ENCODE data around the gene COL8A1. TPM values are rescaled to one million over a fixed set of nuclear protein-coding genes. Genes with fewer than 3 reads are reported as not detected.

The COL8A1 gene
- total and polyA plus RNA-seq, 10 of the 15 experiments (the other 5 are each of a cell fraction or from before 2014, with no cell fraction given) = 0.04 to 0.73 (median 0.10) TPM; not detected in 5

GRCh38 chr3:99761415-99762165 lies 123.2 kb downstream of the COL8A1 start:
- no peaks in the 10 kb centered on the region for H3K9me3 ChIP-seq (replicated peaks; ENCODE audit: control insufficient read depth, insufficient read depth, low read length)
- H4K20me1 ChIP-seq (ENCODE audit: control insufficient read depth, insufficient read depth) = no peaks in the 10 kb centered on the region; the same call in 1 of the 2 replicates
- ATAC-seq = no peak
- no peaks in the 10 kb centered on the region for H3K4me1 ChIP-seq (ENCODE audit: control insufficient read depth, insufficient read depth, low read length)
- 30% methylated on average over 8 of the region's 8 CpGs for WGBS (ENCODE audit: insufficient coverage, insufficient replicate concordance, low lambda C conversion rate, missing lambda C conversion rate)
- no peak for TF ChIP-seq MEF2A (IDR thresholded peaks at IDR 0.05; ENCODE audit: insufficient read depth, low read depth, low read length)
- no peak for TF ChIP-seq SRF (IDR thresholded peaks at IDR 0.05; ENCODE audit: low read depth in 2 of 2, low read length in 2 of 2)
- no peak for TF ChIP-seq JUND (IDR thresholded peaks at IDR 0.05; ENCODE audit: low read depth, low read length)
- no peak for TF ChIP-seq WRNIP1 (IDR thresholded peaks at IDR 0.05; ENCODE audit: borderline replicate concordance, low read depth, low read length)
- no peak for TF ChIP-seq NFIC (IDR thresholded peaks at IDR 0.05; ENCODE audit: low read depth, low read length)
- no peak for TF ChIP-seq STAT3 (IDR thresholded peaks at IDR 0.05; ENCODE audit: low read depth, low read length)
- no peak overlapping the region for H2AFZ ChIP-seq (ENCODE audit: control insufficient read depth, low read depth, low read length)
- no TSS peak for BruUV-seq (replicated peaks)
- no peaks in the 10 kb centered on the region; a peak in 1 of 4 replicates for H3K27me3 ChIP-seq (replicated peaks in 1 of 2; ENCODE audit: control insufficient read depth in 2 of 2, insufficient read depth in 2 of 2, low read length in 1 of 2)
- no peaks in the 10 kb centered on the region for H3K79me2 ChIP-seq (ENCODE audit: control insufficient read depth, insufficient read depth, low read length)
- RAD21 ChIA-PET (ENCODE audit: unreplicated experiment) = no interaction called here
- POLR2A ChIA-PET = interaction anchor here (0.6 kb wide), 1 partner anchor 860 kb away, joined by 6 read pairs; no protein-coding TSS in a partner anchor
- intact Hi-C loops (cut with micrococcal nuclease; ENCODE audit: unreplicated experiment) (no loop called here), in situ Hi-C loops (cut with MboI) (loop anchor here (25.0 kb wide), 1 partner anchor 1149 kb away; no protein-coding TSS in a partner anchor)
- CTCF ChIA-PET = no interaction called here
- FAIRE-seq = no peak
- H3K4me2 ChIP-seq (ENCODE audit: control insufficient read depth, insufficient read depth) = no peak overlapping the region
- SMC1A ChIA-PET (ENCODE audit: uncharacterized antibody, unreplicated experiment) = no interaction called here
- H3K27ac ChIP-seq (ENCODE audit: control insufficient read depth, insufficient read depth) = no peak overlapping the region
- DNase-seq (ENCODE audit: low read depth, low spot score) = no peak
- no peak overlapping the region for H3K4me3 ChIP-seq
- no peaks in the 10 kb centered on the region for H3K36me3 ChIP-seq (ENCODE audit: control insufficient read depth in 2 of 2, insufficient read depth in 2 of 2, low read length in 1 of 2)
- H3K9ac ChIP-seq (ENCODE audit: control insufficient read depth, insufficient read depth, low read length) = no peak overlapping the region

GRCh38 chr3:99762901-99763300 lies 124.5 kb downstream of the COL8A1 start:
- Histone ChIP-seq H3K36me3 (ENCODE audit: control insufficient read depth in 2 of 2, insufficient read depth in 2 of 2, low read length in 1 of 2) (no peaks in the 10 kb centered on the region), H3K27me3 (replicated peaks in 1 of 2; ENCODE audit: control insufficient read depth in 2 of 2, insufficient read depth in 2 of 2, low read length in 1 of 2) (no peaks in the 10 kb centered on the region; a peak in 1 of 4 replicates), H4K20me1 (ENCODE audit: control insufficient read depth, insufficient read depth) (no peaks in the 10 kb centered on the region; the same call in 1 of the 2 replicates), H3K4me1 (ENCODE audit: control insufficient read depth, insufficient read depth, low read length) (no peaks in the 10 kb centered on the region), H3K79me2 (ENCODE audit: control insufficient read depth, insufficient read depth, low read length) (no peaks in the 10 kb centered on the region), H3K4me3 (no peak overlapping the region), H3K9me3 (replicated peaks; ENCODE audit: control insufficient read depth, insufficient read depth, low read length) (no peaks in the 10 kb centered on the region), H3K4me2 (ENCODE audit: control insufficient read depth, insufficient read depth) (no peak overlapping the region), H3K27ac (ENCODE audit: control insufficient read depth, insufficient read depth) (no peak overlapping the region), H3K9ac (ENCODE audit: control insufficient read depth, insufficient read depth, low read length) (no peak overlapping the region), H2AFZ (ENCODE audit: control insufficient read depth, low read depth, low read length) (no peak overlapping the region)
- in situ Hi-C loops (cut with MboI) = loop anchor here (25.0 kb wide), 1 partner anchor 1151 kb away; no protein-coding TSS in a partner anchor
- ChIA-PET SMC1A (ENCODE audit: uncharacterized antibody, unreplicated experiment) (interaction anchor here (1.2 kb wide), 1 partner anchor 16 kb away, joined by 3 read pairs; no protein-coding TSS in a partner anchor), CTCF (interaction anchor here (1.6 kb wide), 1 partner anchor 9 kb away, joined by 3 read pairs; no protein-coding TSS in a partner anchor), POLR2A (no interaction called here), RAD21 (ENCODE audit: unreplicated experiment) (no interaction called here)
- no TSS peak for BruUV-seq (replicated peaks)
- DNase-seq (ENCODE audit: low read depth, low spot score) = no peak
- ATAC-seq = no peak
- no peak for FAIRE-seq
- WGBS (ENCODE audit: insufficient coverage, insufficient replicate concordance, low lambda C conversion rate, missing lambda C conversion rate) = 0% methylated on average over 1 of the region's 1 CpG
- intact Hi-C loops (cut with micrococcal nuclease; ENCODE audit: unreplicated experiment) = no loop called here
- TF ChIP-seq RELB (IDR thresholded peaks at IDR 0.05; ENCODE audit: low read depth) (no peak), KLF5 (IDR thresholded peaks at IDR 0.05; ENCODE audit: partially characterized antibody) (no peak), MEF2B (IDR thresholded peaks at IDR 0.05; ENCODE audit: partially characterized antibody, poor library complexity, severe bottlenecking) (no peak), PBX3 (IDR thresholded peaks at IDR 0.05; ENCODE audit: insufficient replicate concordance, low read depth, low read length) (no peak), NFYA (IDR thresholded peaks at IDR 0.05; ENCODE audit: borderline replicate concordance, low read depth, low read length) (no peak)

Data from GM12878 (cell line).